DMS79 treated with DMSO at 0.1 percent for 48 hours (cell line): ENCODE data around the gene LTBR.

ENCODE experiments used
- DNase-seq: peaks from one replicate; lab custom pipeline; 2025; lab: John Stamatoyannopoulos, UW

The LTBR gene

GRCh38 chr12:6368906-6369525 is 14.9 kb upstream of the LTBR start:
- DNase-seq: no peak

- no peak for DNase-seq
Observed at GRCh38 chr12:6369916-6370575, 13.9 kb upstream of the LTBR start.

- DNase-seq: no peak
Observed at GRCh38 chr12:6370576-6370935, 13.4 kb upstream of the LTBR start.

GRCh38 chr12:6370994-6371754 is 12.8 kb upstream of the LTBR start:
- DNase-seq: peak; percentile 96

GRCh38 chr12:6372403-6373003 is 11.5 kb upstream of the LTBR start:
- peak; percentile 92 for DNase-seq

GRCh38 chr12:6373022-6373787 is 10.8 kb upstream of the LTBR start:
- DNase-seq: peak; percentile 95

- peak; percentile 10 for DNase-seq
Observed at GRCh38 chr12:6374028-6374785, 9.8 kb upstream of the LTBR start.

GRCh38 chr12:6374786-6375160 is 9.2 kb upstream of the LTBR start:
- DNase-seq: no peak

GRCh38 chr12:6375269-6376078 is 8.5 kb upstream of the LTBR start, which contains the start of gene SCNN1A:
SCNN1A (minus strand) TSS chr12:6375563; CDS start chr12:6374783, 780 bp downstream.
- peak; percentile 71 for DNase-seq

- DNase-seq: peak; percentile 30
Observed at GRCh38 chr12:6376079-6376869, 7.7 kb upstream of the LTBR start.

GRCh38 chr12:6376870-6377666 is 6.9 kb upstream of the LTBR start:
- DNase-seq: peak; percentile 19

GRCh38 chr12:6377667-6377994 is 6.3 kb upstream of the LTBR start:
- no peak for DNase-seq

- DNase-seq: no peak
Observed at GRCh38 chr12:6378709-6379472, 5.1 kb upstream of the LTBR start.

- peak; percentile 46 for DNase-seq
Observed at GRCh38 chr12:6380141-6381121, 3.5 kb upstream of the LTBR start.

- DNase-seq: no peak
Observed at GRCh38 chr12:6382371-6382770, 1.6 kb upstream of the LTBR start.

GRCh38 chr12:6382982-6383381 is 980 bp upstream of the LTBR start:
- DNase-seq: no peak
